Effector memory CD8-positive, alpha-beta T cell (primary cell): Measurements from ENCODE around the gene RASGRF2.

Experiments
- ATAC-seq: fragments of 150-1000 bp; cut with Tn5 transposase; replicated peaks from 2 replicates; pipeline ENCODE4 v1.10.0; 2021; ENCODE audit warnings: mild to moderate bottlenecking, moderate library complexity
- DNase-seq, 3 experiments: peaks; one replicate each; pipeline ENCODE4 v3.0.0; 2021
- H3K27ac Mint-ChIP-seq, 2 donors: one replicate each; pipeline ENCODE4 v1.8.0; 2022; ENCODE audit warnings: mild to moderate bottlenecking in 2 of 2, mixed read lengths in 2 of 2, moderate library complexity in 2 of 2
- H3K27me3 Mint-ChIP-seq, 2 donors: one replicate each; pipeline ENCODE4 v1.8.0; 2022; ENCODE audit warnings: mixed read lengths in 2 of 2
- H3K36me3 Mint-ChIP-seq: one replicate; pipeline ENCODE4 v1.8.0; 2022; ENCODE audit warnings: mild to moderate bottlenecking, moderate library complexity, mixed read lengths; ENCODE audit not compliant: insufficient read depth
- H3K4me1 Mint-ChIP-seq, 2 donors: one replicate each; pipeline ENCODE4 v1.8.0; 2022; ENCODE audit warnings: low read depth in 2 of 2, mixed read lengths in 2 of 2
- H3K4me3 Mint-ChIP-seq, 2 donors: one replicate each; pipeline ENCODE4 v1.8.0; 2022; ENCODE audit warnings: mild to moderate bottlenecking in 2 of 2, mixed read lengths in 2 of 2, moderate library complexity in 2 of 2
- H3K9me3 Mint-ChIP-seq, 2 donors: one replicate each; pipeline ENCODE4 v1.8.0; 2022; ENCODE audit warnings: mixed read lengths in 2 of 2

Gene RASGRF2

DNA sequence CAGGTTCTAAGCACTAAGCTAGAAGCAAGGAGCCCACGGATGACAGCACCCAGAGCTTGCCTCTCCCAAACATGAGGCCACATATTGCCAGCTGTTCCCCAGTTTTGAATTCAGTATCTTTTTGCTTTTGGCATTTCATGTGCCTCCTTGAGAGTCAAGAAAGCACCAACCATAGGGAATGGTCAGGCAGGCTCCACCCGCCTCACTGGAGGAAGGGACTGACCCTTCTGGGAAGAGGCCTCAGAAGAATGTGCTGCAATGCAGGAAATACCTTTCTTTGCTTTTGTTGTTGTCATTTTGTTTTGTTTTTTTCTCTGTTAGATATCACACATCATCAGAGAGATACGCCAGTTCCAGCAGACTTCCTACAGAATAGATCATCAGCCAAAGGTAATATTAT, 259.2 kb downstream of the RASGRF2 start:
- no peak for DNase-seq
- peaks cover 26% of the 10 kb centered on the region for H3K36me3 Mint-ChIP-seq

GRCh38 chr5:81222285-81222684, 262.1 kb downstream of the RASGRF2 start:
- Mint-ChIP-seq H3K4me3 (no peak overlapping the region), H3K27ac (no peak overlapping the region), H3K9me3 (no peaks in the 10 kb centered on the region), H3K27me3 (no peaks in the 10 kb centered on the region), H3K36me3 (peaks cover 28% of the 10 kb centered on the region), H3K4me1 (no peaks in the 10 kb centered on the region)
- ATAC-seq (no peak), DNase-seq (no peak)

More for the DNA sequence above, 259.2 kb downstream of the RASGRF2 start:
- ATAC-seq: no peak
- H3K27ac Mint-ChIP-seq: no peak overlapping the region
- H3K27me3 Mint-ChIP-seq: no peaks in the 10 kb centered on the region
- H3K4me3 Mint-ChIP-seq: no peak overlapping the region
- H3K9me3 Mint-ChIP-seq: no peaks in the 10 kb centered on the region
- H3K4me1 Mint-ChIP-seq: no peaks in the 10 kb centered on the region

DNA sequence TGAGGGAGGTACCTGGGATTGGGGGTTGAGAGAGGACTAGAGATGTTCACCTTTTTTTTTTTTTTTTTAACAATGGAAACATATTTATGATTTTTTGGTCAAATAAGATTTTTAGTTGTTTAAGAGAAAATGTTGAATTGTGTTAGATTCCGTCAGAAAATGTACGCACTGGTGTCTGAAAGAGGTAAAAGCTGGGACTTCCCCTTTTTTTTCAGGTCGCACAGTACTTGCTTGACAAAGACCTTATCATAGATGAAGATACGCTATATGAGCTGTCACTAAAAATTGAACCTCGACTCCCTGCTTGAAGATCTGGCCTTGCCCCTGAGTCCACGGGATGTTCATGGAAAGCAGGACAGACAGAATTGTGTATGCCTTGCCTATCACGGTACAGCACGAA, 265.3 kb downstream of the RASGRF2 start:
- H3K4me3 Mint-ChIP-seq: no peak overlapping the region
- no peak for DNase-seq
- no peaks in the 10 kb centered on the region for H3K27me3 Mint-ChIP-seq
- no peak overlapping the region for H3K27ac Mint-ChIP-seq
- no peak for ATAC-seq
- H3K4me1 Mint-ChIP-seq: no peaks in the 10 kb centered on the region
- H3K9me3 Mint-ChIP-seq: no peaks in the 10 kb centered on the region
- H3K36me3 Mint-ChIP-seq: peaks cover 9% of the 10 kb centered on the region

- no peaks in the 10 kb centered on the region for H3K9me3 Mint-ChIP-seq
- no peak overlapping the region for H3K27ac Mint-ChIP-seq
- no peaks in the 10 kb centered on the region for H3K27me3 Mint-ChIP-seq
- H3K36me3 Mint-ChIP-seq: peaks cover 5% of the 10 kb centered on the region
- H3K4me3 Mint-ChIP-seq: no peak overlapping the region
- H3K4me1 Mint-ChIP-seq: no peaks in the 10 kb centered on the region
- no peak for DNase-seq
- ATAC-seq: no peak
Observed at GRCh38 chr5:81226286-81226685, 266.1 kb downstream of the RASGRF2 start.

DNA sequence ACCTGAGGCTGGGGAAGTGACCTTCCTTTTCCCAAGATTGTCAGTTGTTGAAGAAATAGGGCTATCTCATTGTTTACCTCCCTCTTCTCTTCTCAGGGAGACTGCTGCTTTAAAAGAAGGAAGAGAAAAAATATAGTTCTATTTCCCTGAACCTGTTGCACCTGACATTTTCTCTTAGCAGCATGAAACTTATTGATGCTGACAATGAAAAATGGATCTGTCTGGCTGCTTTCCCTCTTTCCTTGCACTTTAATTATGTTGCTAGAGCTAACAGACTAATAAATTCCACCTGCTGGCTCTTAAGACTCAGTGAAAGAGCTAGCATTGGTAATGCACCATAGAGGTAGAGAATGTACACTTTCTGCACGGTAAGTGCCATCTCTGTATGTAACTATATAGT, 266.8 kb downstream of the RASGRF2 start:
- Mint-ChIP-seq H3K4me3 (no peak overlapping the region), H3K27me3 (no peaks in the 10 kb centered on the region), H3K27ac (no peak overlapping the region)

DNA sequence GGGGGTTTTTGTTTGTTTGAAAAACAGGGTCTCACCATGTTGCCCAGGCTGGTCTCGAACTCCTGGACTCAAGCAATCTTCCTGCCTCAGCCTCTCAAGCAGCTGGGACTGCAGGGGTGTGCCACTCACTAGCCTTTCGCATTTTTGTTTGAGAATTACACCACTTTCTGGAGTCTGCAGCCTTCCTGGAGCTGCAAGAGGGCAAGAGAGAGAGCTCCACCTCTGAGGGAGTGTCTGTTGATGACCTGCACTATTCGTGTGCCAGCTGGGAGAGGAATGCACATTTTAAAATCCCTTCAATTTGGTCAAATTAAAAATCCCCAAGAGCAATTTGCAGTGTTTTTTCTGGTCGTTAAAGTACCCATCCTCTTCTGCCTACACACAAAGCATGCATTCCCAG, 267.9 kb downstream of the RASGRF2 start:
- Mint-ChIP-seq H3K4me1 (no peaks in the 10 kb centered on the region), H3K27me3 (no peaks in the 10 kb centered on the region), H3K4me3 (no peak overlapping the region), H3K9me3 (no peaks in the 10 kb centered on the region), H3K36me3 (peaks cover 7% of the 10 kb centered on the region), H3K27ac (no peak overlapping the region)
- DNase-seq: no peak
- no peak for ATAC-seq

More for the DNA sequence above, 266.8 kb downstream of the RASGRF2 start:
- H3K4me1 Mint-ChIP-seq: no peaks in the 10 kb centered on the region
- no peaks in the 10 kb centered on the region for H3K9me3 Mint-ChIP-seq
- DNase-seq: no peak
- ATAC-seq: no peak
- H3K36me3 Mint-ChIP-seq: peaks cover 7% of the 10 kb centered on the region

- Mint-ChIP-seq H3K27me3 (no peaks in the 10 kb centered on the region), H3K4me3 (no peak overlapping the region), H3K9me3 (no peaks in the 10 kb centered on the region), H3K36me3 (peaks cover 8% of the 10 kb centered on the region), H3K27ac (no peak overlapping the region), H3K4me1 (peaks cover 0 to 3% of the 10 kb centered on the region in 2 donors)
- ATAC-seq: no peak
- DNase-seq: no peak
Observed at GRCh38 chr5:81230416-81230815, 270.3 kb downstream of the RASGRF2 start.

- Mint-ChIP-seq H3K4me1 (peaks cover 0 to 3% of the 10 kb centered on the region in 2 donors), H3K4me3 (no peak overlapping the region), H3K36me3 (peaks cover 5% of the 10 kb centered on the region), H3K27ac (no peak overlapping the region), H3K9me3 (no peaks in the 10 kb centered on the region), H3K27me3 (no peaks in the 10 kb centered on the region)
- DNase-seq (no peak), ATAC-seq (no peak)
Observed at GRCh38 chr5:81232464-81233079, 272.4 kb downstream of the RASGRF2 start.

DNA sequence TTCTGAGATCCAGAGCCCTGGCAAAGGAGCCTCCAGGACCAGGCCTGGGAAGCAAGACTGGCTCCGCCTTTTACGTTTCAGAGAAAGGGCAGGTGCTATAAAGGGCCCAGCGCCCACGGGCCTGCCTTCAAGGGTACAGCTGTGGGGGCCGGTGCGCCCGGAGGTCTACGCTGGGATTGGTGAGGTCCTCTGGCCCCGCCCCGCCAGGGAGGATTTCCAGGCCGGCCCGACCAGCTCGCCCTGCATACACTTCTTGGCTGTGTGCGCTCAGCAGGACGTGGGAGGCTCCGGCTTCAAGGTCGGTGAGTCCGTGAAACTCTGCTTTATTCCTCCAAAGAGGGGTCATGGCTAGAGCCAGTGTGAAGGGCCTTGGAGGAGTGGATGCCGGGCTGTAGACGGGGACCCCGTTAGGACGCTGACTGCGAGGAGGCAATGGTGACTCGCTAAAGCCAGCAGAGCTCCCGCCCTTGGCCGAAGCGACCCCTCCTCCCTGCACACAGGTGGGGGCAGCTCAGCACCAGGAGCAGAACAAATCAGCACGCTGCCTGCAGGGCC, 273.0 kb downstream of the RASGRF2 start, which contains the start of gene CKMT2:
CKMT2 (plus strand) TSS at position 243 of the 555 bp plus-strand sequence. CDS start 17,811 bp downstream, outside the sequence.
- Mint-ChIP-seq H3K27ac (no peak within 1 kb of the TSS), H3K27me3 (no peaks in the 10 kb centered on the region), H3K9me3 (no peaks in the 10 kb centered on the region), H3K4me3 (no peak within 1 kb of the TSS), H3K4me1 (peaks cover 0 to 3% of the 10 kb centered on the region in 2 donors), H3K36me3 (peaks cover 5% of the 10 kb centered on the region)
- DNase-seq (no peak), ATAC-seq (no peak)

- Mint-ChIP-seq H3K36me3 (peaks cover 5% of the 10 kb centered on the region), H3K4me1 (peaks cover 0 to 3% of the 10 kb centered on the region in 2 donors), H3K4me3 (no peak overlapping the region), H3K27ac (no peak overlapping the region), H3K27me3 (no peaks in the 10 kb centered on the region), H3K9me3 (no peaks in the 10 kb centered on the region)
- ATAC-seq (no peak), DNase-seq (no peak)
Observed at GRCh38 chr5:81234299-81234698, 274.1 kb downstream of the RASGRF2 start.

- no peaks in the 10 kb centered on the region for H3K9me3 Mint-ChIP-seq
- no peaks in the 10 kb centered on the region for H3K27me3 Mint-ChIP-seq
- DNase-seq (no peak), ATAC-seq (peak; percentile 14)
- H3K4me1 Mint-ChIP-seq: peaks cover 0 to 3% of the 10 kb centered on the region in 2 donors
- no peak overlapping the region for H3K4me3 Mint-ChIP-seq
- peaks cover 5% of the 10 kb centered on the region for H3K36me3 Mint-ChIP-seq
- no peak overlapping the region for H3K27ac Mint-ChIP-seq
Observed at GRCh38 chr5:81234801-81235200, 274.6 kb downstream of the RASGRF2 start.

GRCh38 chr5:81235287-81236072, 275.3 kb downstream of the RASGRF2 start:
- no peak for ATAC-seq
- peaks cover 5% of the 10 kb centered on the region for H3K36me3 Mint-ChIP-seq
- no peaks in the 10 kb centered on the region for H3K9me3 Mint-ChIP-seq
- no peak overlapping the region for H3K27ac Mint-ChIP-seq
- no peak overlapping the region for H3K4me3 Mint-ChIP-seq
- H3K4me1 Mint-ChIP-seq: peaks cover 0 to 3% of the 10 kb centered on the region in 2 donors
- no peaks in the 10 kb centered on the region for H3K27me3 Mint-ChIP-seq
- DNase-seq: no peak

GRCh38 chr5:81238460-81238859, 278.3 kb downstream of the RASGRF2 start:
- Mint-ChIP-seq H3K27me3 (no peaks in the 10 kb centered on the region), H3K9me3 (no peaks in the 10 kb centered on the region), H3K4me1 (peaks cover 0 to 3% of the 10 kb centered on the region in 2 donors), H3K27ac (no peak overlapping the region), H3K36me3 (peaks cover 2% of the 10 kb centered on the region), H3K4me3 (no peak overlapping the region)
- ATAC-seq (no peak), DNase-seq (no peak)

DNA sequence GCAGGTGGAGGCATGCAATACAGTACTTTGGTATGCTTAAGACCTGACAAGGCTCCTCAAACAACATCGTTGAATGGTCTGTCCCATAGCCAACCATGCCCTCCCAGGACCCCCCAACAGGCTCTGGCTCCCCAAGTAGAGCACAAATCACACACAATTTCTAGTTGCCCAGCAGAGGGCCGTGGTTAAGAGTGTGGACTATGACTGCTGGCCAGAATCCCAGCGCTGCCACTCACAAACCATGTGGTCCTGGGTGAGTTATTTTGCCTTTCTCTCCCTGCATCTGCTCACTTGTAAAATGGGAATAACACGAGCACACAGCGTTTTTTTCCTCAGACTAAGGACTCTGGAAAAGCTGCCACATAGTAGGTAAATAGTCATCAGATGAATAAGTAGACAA, 279.4 kb downstream of the RASGRF2 start:
- DNase-seq: no peak
- no peaks in the 10 kb centered on the region for H3K27me3 Mint-ChIP-seq
- H3K4me1 Mint-ChIP-seq: no peaks in the 10 kb centered on the region
- no peak overlapping the region for H3K4me3 Mint-ChIP-seq
- H3K9me3 Mint-ChIP-seq: no peaks in the 10 kb centered on the region
- H3K27ac Mint-ChIP-seq: no peak overlapping the region
- no peaks in the 10 kb centered on the region for H3K36me3 Mint-ChIP-seq
- ATAC-seq: no peak
